Liver (tissue), 3 donors: ENCODE results near the gene ACOT11.

Experiments
- ATF3 ChIP-seq: IDR thresholded peaks from 2 replicates; pipeline ENCODE4 v1.6.1; 2016; ENCODE audit warnings: antibody characterized with exemption
- CTCF ChIP-seq: fragments of 150-350 bp; IDR thresholded peaks from 2 replicates; pipeline ENCODE4 v1.5.1; 2017; ENCODE audit warnings: improper control_type of control experiment, low read depth, low read length; ENCODE audit not compliant: missing input control
- EGR1 ChIP-seq, 2 donors: IDR thresholded peaks; 2 replicates each; pipeline ENCODE4 v1.6.1; 2016 to 2018; ENCODE audit warnings: antibody characterized with exemption in 2 of 2, low read depth in 2 of 2
- GABPA ChIP-seq, 2 donors: IDR thresholded peaks in 1 of 2; conservative IDR thresholded peaks in 1 of 2; 2 replicates each; pipeline ENCODE4 v1.6.1; 2016; ENCODE audit warnings: antibody characterized with exemption in 2 of 2, mild to moderate bottlenecking in 1 of 2, moderate library complexity in 1 of 2
- HNF4A ChIP-seq, 2 donors: conservative IDR thresholded peaks; 2 replicates each; pipeline ENCODE4 v1.6.1; 2016; ENCODE audit warnings: antibody characterized with exemption in 2 of 2, mild to moderate bottlenecking in 2 of 2
- JUND ChIP-seq, 2 donors: IDR thresholded peaks; 2 replicates each; pipeline ENCODE4 v1.6.1; 2016; ENCODE audit warnings: antibody characterized with exemption in 2 of 2
- MAX ChIP-seq: IDR thresholded peaks from 2 replicates; pipeline ENCODE4 v1.6.1; 2016; ENCODE audit warnings: antibody characterized with exemption
- REST ChIP-seq: IDR thresholded peaks from 2 replicates; pipeline ENCODE4 v1.6.1; 2016; ENCODE audit warnings: antibody characterized with exemption, mild to moderate bottlenecking
- SP1 ChIP-seq: IDR thresholded peaks from 2 replicates; pipeline ENCODE4 v1.6.1; 2018; ENCODE audit warnings: antibody characterized with exemption, mild to moderate bottlenecking
- YY1 ChIP-seq: IDR thresholded peaks from 2 replicates; pipeline ENCODE4 v1.6.1; 2016; ENCODE audit warnings: antibody characterized with exemption, mild to moderate bottlenecking
- donor health status: healthy.
- donor health status: healthy.

- TF ChIP-seq GABPA (IDR thresholded peaks at IDR 0.05 in 1 of 2, conservative IDR thresholded peaks at IDR 0.05 in 1 of 2) (no peak), CTCF (no peak), HNF4A (conservative IDR thresholded peaks at IDR 0.05) (no peak), ATF3 (no peak), MAX (no peak), REST (no peak), SP1 (no peak), EGR1 (IDR thresholded peaks at IDR 0.05; ENCODE audit: low read depth in 2 of 2) (no peak), JUND (IDR thresholded peaks at IDR 0.05) (no peak), YY1 (no peak)
Measured at GRCh38 chr1:54559771-54560231, 11.8 kb downstream of the ACOT11 start.
